ENCODE measurements around the gene LEPR.

DNA sequence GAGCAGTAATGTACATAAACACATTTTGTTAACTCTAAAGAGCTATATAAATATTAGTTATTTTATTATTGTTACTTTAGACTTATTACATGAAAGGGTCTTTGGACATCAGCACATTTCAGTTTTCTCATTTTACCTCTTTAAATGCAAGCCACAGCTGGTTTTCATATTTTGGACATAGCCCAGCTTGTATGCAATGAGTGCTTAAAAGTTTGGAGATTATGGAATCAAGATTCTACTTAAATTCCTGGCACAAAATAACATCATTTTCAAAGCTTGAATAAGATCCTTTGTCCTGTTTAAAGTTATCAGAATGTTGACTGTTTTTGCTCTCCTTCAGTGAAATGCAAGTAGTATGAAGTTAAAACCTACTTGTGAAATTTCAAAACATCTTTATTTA lies 15.5 kb upstream of the LEPR start:
- TF ChIP-seq CTCF (IDR thresholded peaks at IDR 0.05), result no peak
- no peak for TF ChIP-seq POLR2A (IDR thresholded peaks at IDR 0.05)

Data from esophagus squamous epithelium (tissue), 4 donors.